HG02623 (cell line): ENCODE data around the gene PSMB3.
A peak's percentile ranks its signal among the peaks of the same experiment; 100 is the strongest.

ENCODE experiments used
- ATAC-seq: cut with Tn5 transposase; IDR thresholded peaks from one replicate; pipeline ENCODE4 v1.9.1; 2021; ENCODE audit warnings: moderate library complexity; ENCODE audit not compliant: unreplicated experiment

The PSMB3 gene

GRCh38 chr17:38752308-38753070 is at the start of gene PSMB3:
Gene PSMB3 (plus strand): TSS chr17:38752741. CDS start chr17:38752827, 86 bp downstream.
- peak; percentile 89 for ATAC-seq

- no peak for ATAC-seq
These were observed 49.4 kb upstream of the PSMB3 start for GRCh38 chr17:38702916-38703741.

DNA sequence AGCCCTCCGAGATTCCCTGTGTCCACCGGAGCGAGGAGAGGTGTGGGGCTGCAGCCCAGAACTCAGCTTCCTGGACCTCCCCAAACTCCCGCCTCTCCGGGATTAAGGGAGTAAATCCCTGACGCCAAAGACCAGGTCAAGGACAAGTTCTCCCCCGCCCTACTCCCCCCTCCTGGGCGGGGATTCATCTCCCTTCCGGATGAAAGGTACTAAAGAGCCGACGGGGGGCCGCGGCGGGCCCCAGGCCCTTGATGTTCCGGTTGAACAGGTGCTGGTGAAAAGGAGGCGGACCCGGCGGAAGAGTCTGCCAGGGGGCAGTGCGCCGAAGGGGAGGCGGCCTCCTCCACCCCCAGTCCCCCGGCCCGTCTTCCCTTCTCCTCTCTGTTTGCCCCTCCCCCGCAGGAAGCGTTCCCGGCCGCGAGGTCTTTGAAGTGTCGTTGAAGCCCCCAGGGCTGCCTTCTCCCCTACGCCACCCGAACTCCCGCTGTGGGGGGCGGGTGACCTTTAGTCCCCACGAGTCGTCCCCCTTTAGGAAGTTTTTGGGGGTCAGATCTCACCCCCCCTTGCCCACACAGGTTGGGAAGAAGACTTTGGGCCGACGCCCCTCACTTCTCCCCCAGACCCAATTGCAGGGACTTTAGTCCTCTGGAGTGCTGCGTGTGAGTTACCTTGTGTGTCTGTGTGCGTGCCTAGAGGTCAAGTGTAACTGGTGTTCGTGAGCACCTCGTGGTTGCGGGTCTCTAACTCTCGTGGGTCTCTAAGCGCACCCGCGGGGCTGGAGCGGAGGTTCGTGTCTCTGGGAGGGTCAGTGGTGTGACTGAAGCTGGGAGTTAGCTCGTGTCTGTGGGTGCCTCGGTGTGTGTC is 48.6 kb upstream of the PSMB3 start:
- ATAC-seq, result no peak

- no peak for ATAC-seq
These were observed 47.7 kb upstream of the PSMB3 start, which contains the start of gene MLLT6 for GRCh38 chr17:38704606-38705522. Gene MLLT6 (plus strand): TSS chr17:38705273. CDS start chr17:38705633, 360 bp downstream.

DNA sequence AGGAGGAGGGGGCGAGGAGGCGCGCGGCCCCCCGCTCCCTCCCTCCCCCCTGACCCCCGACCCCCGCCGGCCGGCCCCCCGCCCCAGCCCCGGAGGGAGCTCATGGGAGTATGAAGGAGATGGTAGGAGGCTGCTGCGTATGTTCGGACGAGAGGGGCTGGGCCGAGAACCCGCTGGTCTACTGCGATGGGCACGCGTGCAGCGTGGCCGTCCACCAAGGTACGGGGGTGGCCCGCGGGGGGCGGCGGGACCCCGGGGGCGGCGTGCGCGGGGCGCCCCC is 47.1 kb upstream of the PSMB3 start:
- no peak for ATAC-seq

DNA sequence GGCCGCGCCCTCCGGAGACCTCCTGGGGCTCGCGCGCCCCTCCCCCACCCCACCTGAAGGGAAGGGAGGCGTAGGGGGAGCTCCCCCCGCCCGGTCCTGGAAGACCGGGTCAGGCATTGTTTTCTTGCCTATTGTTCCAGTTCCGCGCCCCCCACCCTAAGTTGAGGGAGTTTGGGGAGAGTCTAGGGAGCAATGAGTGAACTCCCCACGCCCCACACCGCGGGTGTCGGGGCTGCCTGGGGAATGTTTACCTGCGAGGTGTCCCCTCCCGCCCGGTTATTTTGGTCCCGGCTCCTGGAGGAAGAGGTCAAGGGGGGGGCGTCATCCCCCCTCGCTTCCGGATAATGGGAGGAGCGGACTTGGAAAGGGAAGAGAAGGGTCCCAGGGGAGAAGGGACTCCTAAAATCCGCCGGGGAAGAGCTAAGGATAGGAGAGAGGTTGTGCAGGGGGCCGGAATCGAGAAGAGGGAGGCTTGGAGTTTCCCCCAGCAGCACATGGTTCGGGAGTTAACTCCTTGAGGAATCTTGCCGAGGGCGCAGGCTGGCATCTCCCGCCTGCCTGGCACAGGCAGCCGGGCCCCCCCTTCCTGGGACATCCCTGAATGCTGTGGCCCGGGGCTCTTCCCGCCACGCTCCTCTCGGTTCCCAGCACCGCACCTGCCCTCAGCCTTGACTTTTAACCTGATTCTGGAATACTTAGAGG is 46.6 kb upstream of the PSMB3 start:
- ATAC-seq, result no peak

- ATAC-seq, result no peak
These were observed 45.9 kb upstream of the PSMB3 start for GRCh38 chr17:38706505-38707216.

GRCh38 chr17:38707678-38708351 is 44.7 kb upstream of the PSMB3 start:
- ATAC-seq, result no peak

GRCh38 chr17:38709104-38709820 is 43.3 kb upstream of the PSMB3 start:
- ATAC-seq, result no peak

DNA sequence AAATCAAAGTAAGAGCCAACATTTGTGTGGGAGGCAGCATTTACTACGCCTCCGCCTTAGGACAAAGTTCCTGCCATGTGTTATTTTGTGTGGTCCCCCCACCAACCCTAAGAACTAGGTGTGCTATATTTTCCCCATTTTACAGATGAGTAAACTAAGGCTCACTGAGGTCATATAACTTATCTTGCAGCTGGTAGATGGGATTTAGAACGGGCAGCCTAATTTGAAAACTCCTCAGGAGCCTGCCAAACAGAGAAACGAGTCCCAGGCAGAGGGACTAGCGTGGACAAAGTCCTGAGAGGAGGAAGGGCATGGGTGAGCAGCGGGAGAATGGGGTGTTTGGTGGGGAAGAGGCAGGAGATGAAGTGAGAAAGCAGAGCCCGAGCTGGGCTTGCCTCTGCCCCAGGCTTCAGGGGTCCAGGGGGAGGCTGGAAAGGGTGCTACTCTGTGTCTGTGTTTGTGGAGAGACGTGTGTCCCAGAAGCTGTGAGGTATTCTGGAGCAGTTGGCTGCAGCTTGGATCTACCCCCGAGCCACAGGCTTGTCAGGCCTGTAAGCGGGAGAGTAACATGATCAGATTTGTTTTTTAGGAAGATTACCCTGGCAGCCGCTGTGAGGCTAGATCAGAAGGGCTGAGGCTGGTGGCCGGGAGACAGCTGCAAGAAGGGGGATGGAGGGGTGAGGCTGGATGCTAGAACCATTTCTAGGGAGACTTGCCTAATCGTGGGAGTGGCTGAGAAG is 42.5 kb upstream of the PSMB3 start:
- no peak for ATAC-seq

- ATAC-seq, result no peak
These were observed 42.0 kb upstream of the PSMB3 start for GRCh38 chr17:38710604-38710962.

GRCh38 chr17:38710985-38711384 is 41.6 kb upstream of the PSMB3 start:
- ATAC-seq, result no peak

DNA sequence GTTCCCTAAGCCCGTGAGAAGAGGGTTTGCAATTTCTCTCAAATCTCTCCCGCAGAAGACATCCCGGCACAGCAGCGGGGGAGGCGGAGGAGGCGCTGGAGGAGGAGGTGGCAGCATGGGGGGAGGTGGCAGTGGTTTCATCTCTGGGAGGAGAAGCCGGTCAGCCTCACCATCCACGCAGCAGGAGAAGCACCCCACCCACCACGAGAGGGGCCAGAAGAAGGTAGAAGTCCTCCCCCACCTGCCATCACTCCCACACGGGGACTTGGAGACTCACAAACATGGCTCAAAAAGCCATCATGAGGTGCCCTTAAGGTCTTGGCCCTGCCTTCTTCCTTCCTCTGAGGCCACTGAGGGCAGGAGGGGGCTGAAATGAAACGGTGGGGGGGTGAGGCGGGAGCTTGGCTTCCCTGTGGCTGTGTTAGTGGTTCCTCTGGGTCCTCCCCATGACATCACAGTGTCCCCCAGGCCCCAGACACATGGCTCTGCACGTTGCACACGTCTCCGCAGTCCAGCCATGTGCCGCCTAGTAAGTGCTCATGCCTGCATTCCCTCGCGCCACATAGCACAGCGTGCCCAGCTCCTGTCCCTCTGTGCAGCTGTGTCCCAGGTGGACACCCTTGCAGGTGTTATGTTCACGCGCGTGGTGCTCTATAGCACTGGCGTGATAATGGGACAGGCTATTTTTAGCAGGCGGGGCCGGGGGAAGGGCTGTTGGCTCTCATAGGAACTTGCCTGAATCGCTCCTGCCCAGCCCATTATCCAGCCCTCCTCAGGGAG is 40.6 kb upstream of the PSMB3 start:
- no peak for ATAC-seq

DNA sequence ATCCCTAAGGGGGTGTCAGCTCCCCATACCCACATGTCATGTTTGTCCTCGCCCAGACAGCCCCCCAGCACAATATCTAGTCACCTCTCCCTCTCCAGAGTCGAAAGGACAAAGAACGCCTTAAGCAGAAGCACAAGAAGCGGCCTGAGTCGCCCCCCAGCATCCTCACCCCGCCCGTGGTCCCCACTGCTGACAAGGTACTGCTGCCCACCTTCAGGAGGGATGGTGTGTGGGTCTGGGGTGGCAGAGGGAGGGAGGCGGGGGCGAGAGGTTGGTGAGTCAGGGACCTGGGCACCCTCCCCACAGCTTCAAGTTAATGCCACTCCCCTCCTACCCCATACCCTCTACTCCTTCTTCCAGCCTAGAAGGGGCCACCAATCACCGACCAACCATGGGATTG is 39.9 kb upstream of the PSMB3 start:
- no peak for ATAC-seq

- ATAC-seq, result no peak
These were observed 39.0 kb upstream of the PSMB3 start for GRCh38 chr17:38713456-38714075.
